Islet precursor cell (in vitro differentiated cells): ENCODE data around the gene CACNB4.
A peak's percentile ranks its signal among the peaks of the same experiment; 100 is the strongest.
"Not testable (repeated sequence)": the region's sequence is repeated elsewhere in the genome, so short reads cannot be mapped to it uniquely, and the experiment has no call there.

Experiments
- DNase-seq: peaks from one replicate; pipeline ENCODE4 v3.0.0-alpha.2; 2018

Gene CACNB4

GRCh38 chr2:151973013-151973900 is 125.6 kb downstream of the CACNB4 start:
- DNase-seq: no peak

- no peak for DNase-seq
Observed at GRCh38 chr2:151972241-151973012, 126.4 kb downstream of the CACNB4 start.

GRCh38 chr2:151971301-151972051 is 127.4 kb downstream of the CACNB4 start:
- no peak for DNase-seq

- no peak for DNase-seq
Observed at GRCh38 chr2:151968770-151969470, 129.9 kb downstream of the CACNB4 start.

- DNase-seq: no peak
Observed at GRCh38 chr2:151967829-151968722, 130.8 kb downstream of the CACNB4 start.

- DNase-seq: no peak
Observed at GRCh38 chr2:151965884-151966283, 133.0 kb downstream of the CACNB4 start.

GRCh38 chr2:151961558-151961957 is 137.3 kb downstream of the CACNB4 start:
- DNase-seq: no peak

- DNase-seq: no peak
Observed at GRCh38 chr2:151959238-151959637, 139.6 kb downstream of the CACNB4 start.

GRCh38 chr2:151953467-151953866 is 145.4 kb downstream of the CACNB4 start:
- no peak for DNase-seq

- DNase-seq: no peak
Observed at GRCh38 chr2:151952691-151953456, 146.0 kb downstream of the CACNB4 start.

GRCh38 chr2:151947813-151948165 is 151.1 kb downstream of the CACNB4 start:
- DNase-seq: no peak

- DNase-seq: peak; percentile 56
Observed at GRCh38 chr2:151946899-151947812, 151.7 kb downstream of the CACNB4 start.

GRCh38 chr2:151946250-151946884 is 152.5 kb downstream of the CACNB4 start:
- no peak for DNase-seq

GRCh38 chr2:151945602-151946001 is 153.2 kb downstream of the CACNB4 start:
- DNase-seq: no peak

GRCh38 chr2:151945186-151945585 is 153.7 kb downstream of the CACNB4 start:
- DNase-seq: no peak

- no peak for DNase-seq
Observed at GRCh38 chr2:151943461-151943860, 155.4 kb downstream of the CACNB4 start.

GRCh38 chr2:151942540-151943205 is 156.2 kb downstream of the CACNB4 start:
- DNase-seq: not testable (repeated sequence)

GRCh38 chr2:151937966-151938365 is 160.9 kb downstream of the CACNB4 start:
- DNase-seq: no peak

GRCh38 chr2:151936626-151937025 is 162.2 kb downstream of the CACNB4 start:
- no peak for DNase-seq
